Endodermal cell (in vitro differentiated cells): ENCODE data around the gene TCEA3. TPM values are rescaled to one million over a fixed set of nuclear protein-coding genes. Genes with fewer than 3 reads are reported as not detected.

Source experiments
- DNase-seq: peaks from one replicate; pipeline ENCODE4 v3.0.0-alpha.2; 2017
- H3K27ac ChIP-seq: 2 replicates; pipeline ENCODE4 v1.5.1; 2013; ENCODE audit warnings: mild to moderate bottlenecking, low read depth, low read length, moderate library complexity
- H3K27me3 ChIP-seq: 2 replicates; pipeline ENCODE4 v1.6.1; 2013; ENCODE audit warnings: mild to moderate bottlenecking, low read length, moderate library complexity; ENCODE audit not compliant: insufficient read depth, control insufficient read depth, poor library complexity, severe bottlenecking
- H3K36me3 ChIP-seq: 2 replicates; pipeline ENCODE4 v1.7.0; 2013; ENCODE audit warnings: mild to moderate bottlenecking, low read length, moderate library complexity; ENCODE audit not compliant: control insufficient read depth, insufficient read depth
- H3K4me1 ChIP-seq: one replicate; pipeline ENCODE4 v1.7.0; 2013; ENCODE audit warnings: low read length; ENCODE audit not compliant: control insufficient read depth, insufficient read depth
- H3K4me3 ChIP-seq: 2 replicates; pipeline ENCODE4 v1.5.1; 2013; ENCODE audit warnings: mild to moderate bottlenecking, low read length, moderate library complexity
- H3K9ac ChIP-seq: 2 replicates; pipeline ENCODE4 v1.6.1; 2013; ENCODE audit warnings: mild to moderate bottlenecking, low read length, moderate library complexity; ENCODE audit not compliant: poor library complexity, severe bottlenecking; ENCODE audit errors: extremely low read depth
- H3K9me3 ChIP-seq: 2 replicates; pipeline ENCODE4 v1.6.1; 2013; ENCODE audit warnings: mild to moderate bottlenecking, low read length, moderate library complexity; ENCODE audit not compliant: control insufficient read depth
- H3K27ac Mint-ChIP-seq: 2 replicates; pipeline ENCODE4 v1.8.0; 2020; ENCODE audit warnings: mixed read lengths
- H3K27me3 Mint-ChIP-seq: 2 replicates; pipeline ENCODE4 v1.8.0; 2021; ENCODE audit warnings: mild to moderate bottlenecking, mixed read lengths; ENCODE audit not compliant: insufficient read depth
- H3K36me3 Mint-ChIP-seq: 2 replicates; pipeline ENCODE4 v1.8.0; 2020; ENCODE audit warnings: low read depth, mixed read lengths
- H3K4me1 Mint-ChIP-seq: 2 replicates; pipeline ENCODE4 v1.8.0; 2020; ENCODE audit warnings: mixed read lengths
- H3K4me3 Mint-ChIP-seq: 2 replicates; pipeline ENCODE4 v1.8.0; 2020; ENCODE audit warnings: mild to moderate bottlenecking, moderate library complexity, mixed read lengths
- H3K9me3 Mint-ChIP-seq: 2 replicates; pipeline ENCODE4 v1.8.0; 2020; ENCODE audit warnings: mild to moderate bottlenecking, mixed read lengths
- CTCF ChIP-seq: fragments of 200-600 bp; sonication (generic); conservative IDR thresholded peaks from 2 replicates; pipeline ENCODE4 v1.5.0; 2021; ENCODE audit warnings: antibody characterized with exemption, mild to moderate bottlenecking
- WGBS, 2 experiments: methylation state at CpG; one replicate each; pipeline versions ENCODE4 v1.1.5 to v1.1.7; 2013; ENCODE audit warnings: missing lambda C conversion rate in 2 of 2, mixed read lengths in 1 of 2; ENCODE audit not compliant: insufficient coverage in 1 of 2, insufficient read length in 1 of 2; 5-methylcytosine and 5-hydroxymethylcytosine counted together
- total RNA-seq, 2 donors: library from RNA; stranded (reverse); fragmentation: NEBNext Ultra II Directional in 1 of 2; extraction: Animal tissue kit (Norgen Biotek cat#: 25700) in 1 of 2; gene quantifications; 2 replicates in 1 of 2; 3 replicates in 1 of 2; pipeline ENCODE4 v1.2.1, GENCODE V29; 2021

Gene TCEA3
- total RNA-seq, 2 donors from 2014 or later = 4.0 to 4.7 TPM

DNA sequence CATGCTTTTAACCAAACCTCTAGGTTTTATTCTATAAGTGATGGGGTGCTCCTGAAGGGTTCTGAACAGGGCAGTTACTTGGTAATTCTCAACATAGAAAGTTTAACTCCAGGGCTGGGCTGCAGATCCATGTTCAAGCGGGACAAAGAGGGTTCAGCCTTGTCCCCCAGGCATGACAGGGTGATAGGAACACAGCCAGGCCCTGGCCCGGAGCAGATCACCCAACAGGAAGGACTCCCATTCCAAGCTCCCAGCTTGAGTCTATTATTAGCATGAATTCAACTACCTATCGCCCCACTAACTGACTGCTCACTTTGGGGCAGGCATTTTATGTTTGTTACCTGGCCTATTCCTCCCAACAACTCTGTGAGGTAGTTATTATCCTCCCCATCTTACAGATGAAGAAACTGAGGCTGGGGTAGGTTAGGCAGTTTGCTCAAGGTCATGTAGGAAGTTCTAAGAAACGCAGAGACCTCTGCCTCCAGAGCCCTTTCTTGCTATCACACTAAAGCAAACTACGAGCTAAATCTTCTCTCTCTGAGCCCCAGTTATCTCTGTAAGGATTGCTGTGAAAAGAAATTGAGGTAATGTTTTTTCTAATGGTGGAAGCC lies 44.9 kb upstream of the TCEA3 start:
- H3K4me3 Mint-ChIP-seq = no peak overlapping the region
- H3K27me3 ChIP-seq = no peaks in the 10 kb centered on the region
- H3K27ac Mint-ChIP-seq = no peak overlapping the region
- no peaks in the 10 kb centered on the region for H3K4me1 ChIP-seq
- no peak overlapping the region for H3K4me3 ChIP-seq
- peaks cover 6% of the 10 kb centered on the region for H3K36me3 Mint-ChIP-seq
- H3K4me1 Mint-ChIP-seq = peaks cover 18% of the 10 kb centered on the region
- 63 to 71% methylated on average over 4 to 5 of the region's 5 CpGs for WGBS, 2 experiments
- H3K27me3 Mint-ChIP-seq = no peaks in the 10 kb centered on the region
- no peaks in the 10 kb centered on the region for H3K9me3 Mint-ChIP-seq
- H3K9me3 ChIP-seq = no peaks in the 10 kb centered on the region
- DNase-seq = no peak
- peaks cover 3% of the 10 kb centered on the region for H3K36me3 ChIP-seq
- TF ChIP-seq CTCF = no peak
- no peak overlapping the region for H3K9ac ChIP-seq
- no peak overlapping the region for H3K27ac ChIP-seq

- WGBS, 2 experiments = 87 to 97% methylated on average over 2 to 3 of the region's 3 CpGs
- H3K4me3 ChIP-seq = no peak overlapping the region
- peaks cover 6% of the 10 kb centered on the region for H3K4me1 Mint-ChIP-seq
Measured at GRCh38 chr1:23466423-23466989, 42.0 kb upstream of the TCEA3 start.

GRCh38 chr1:23463286-23463685 lies 38.7 kb upstream of the TCEA3 start:
- H3K27me3 ChIP-seq = no peaks in the 10 kb centered on the region
- H3K4me1 ChIP-seq = no peaks in the 10 kb centered on the region
- Mint-ChIP-seq H3K4me3 (no peak overlapping the region), H3K27me3 (no peaks in the 10 kb centered on the region), H3K27ac (no peak overlapping the region), H3K36me3 (peaks cover 27% of the 10 kb centered on the region), H3K4me1 (no peaks in the 10 kb centered on the region), H3K9me3 (no peaks in the 10 kb centered on the region)
- no peak overlapping the region for H3K4me3 ChIP-seq
- H3K9me3 ChIP-seq = peaks cover 3% of the 10 kb centered on the region
- WGBS, 2 experiments = 95 to 97% methylated on average over 2 of the region's 3 CpGs
- no peak overlapping the region for H3K9ac ChIP-seq
- no peak for DNase-seq
- no peak overlapping the region for H3K27ac ChIP-seq
- H3K36me3 ChIP-seq = peaks cover 15% of the 10 kb centered on the region
- TF ChIP-seq CTCF = no peak

More at GRCh38 chr1:23466423-23466989, 42.0 kb upstream of the TCEA3 start:
- peaks cover 7% of the 10 kb centered on the region for H3K36me3 ChIP-seq
- Mint-ChIP-seq H3K36me3 (peaks cover 13% of the 10 kb centered on the region), H3K27me3 (no peaks in the 10 kb centered on the region), H3K9me3 (no peaks in the 10 kb centered on the region), H3K4me3 (no peak overlapping the region), H3K27ac (no peak overlapping the region)
- H3K9me3 ChIP-seq = peaks cover 3% of the 10 kb centered on the region
- no peaks in the 10 kb centered on the region for H3K27me3 ChIP-seq
- DNase-seq = no peak
- no peak overlapping the region for H3K9ac ChIP-seq
- no peak overlapping the region for H3K27ac ChIP-seq
- H3K4me1 ChIP-seq = no peaks in the 10 kb centered on the region
- TF ChIP-seq CTCF = no peak
